SK-N-SH (cell line): Measurements from ENCODE around the gene BCAR1. TPM values are rescaled to one million over a fixed set of nuclear protein-coding genes. Genes with fewer than 3 reads are reported as not detected.
"Not testable (repeated sequence)": the region's sequence is repeated elsewhere in the genome, so short reads cannot be mapped to it uniquely, and the experiment has no call there.

Experiments
- CTCF ChIA-PET: fragments of 300-600, 350-600 bp; formaldehyde crosslinking; extraction: SDS; loops from one replicate; lab custom pipeline; 2021; lab: Yijun Ruan, JAX
- POLR2A ChIA-PET: fragments of 350-600 bp; sonication (Branson Sonifier 250); formaldehyde crosslinking; extraction: SDS; loops from one replicate; lab custom pipeline; 2020; ENCODE audit warnings: antibody characterized with exemption, inconsistent platforms; lab: Yijun Ruan, JAX
- DNase-seq: peaks from one replicate; pipeline ENCODE4 v3.0.0; 2012
- H2AFZ ChIP-seq: fragments of 200-600 bp; sonication (generic); 2 replicates; pipeline ENCODE4 v1.8.1; 2016; ENCODE audit warnings: antibody characterized with exemption, mild to moderate bottlenecking, low read depth
- H3F3A ChIP-seq: fragments of 200-600 bp; sonication (generic); replicated peaks from 2 replicates; pipeline ENCODE3; 2016; ENCODE audit warnings: antibody characterized with exemption, mild to moderate bottlenecking; ENCODE audit not compliant: insufficient read depth
- H3K27ac ChIP-seq, 2 experiments: fragments of 200-500 bp in 1 of 2; fragments of 200-600 bp in 1 of 2; sonication (Bioruptor generic) in 1 of 2; sonication (generic), shearing (Covaris generic) in 1 of 2; 2 replicates each; pipeline versions ENCODE4 v1.5.1 to v1.6.1; 2014 to 2016; ENCODE audit warnings: low read depth in 2 of 2, inconsistent platforms in 1 of 2, low read length in 1 of 2, mild to moderate bottlenecking in 1 of 2, mixed read lengths in 1 of 2
- H3K27me3 ChIP-seq: fragments of 200-600 bp; sonication (generic), shearing (Covaris generic); 2 replicates; pipeline ENCODE4 v1.6.1; 2016; ENCODE audit warnings: mixed run types; ENCODE audit not compliant: insufficient read depth
- H3K36me3 ChIP-seq, 2 experiments: fragments of 200-500 bp in 1 of 2; fragments of 200-600 bp in 1 of 2; sonication (Bioruptor generic) in 1 of 2; sonication (generic) in 1 of 2; replicated peaks in 1 of 2; 2 replicates each; pipeline versions ENCODE3 to v1.5.1; 2014 to 2016; ENCODE audit warnings: low read length in 1 of 2, mild to moderate bottlenecking in 1 of 2; ENCODE audit not compliant: insufficient read depth in 2 of 2, control insufficient read depth in 1 of 2
- H3K4me1 ChIP-seq, 2 experiments: fragments of 200-500 bp in 1 of 2; fragments of 200-600 bp in 1 of 2; sonication (Bioruptor generic) in 1 of 2; sonication (generic), shearing (Covaris generic) in 1 of 2; 2 replicates each; pipeline versions ENCODE4 v1.5.1 to v1.6.1; 2014 to 2016; ENCODE audit warnings: low read depth in 1 of 2, low read length in 1 of 2, mixed run types in 1 of 2; ENCODE audit not compliant: insufficient read depth in 2 of 2, control insufficient read depth in 1 of 2
- H3K4me2 ChIP-seq: fragments of 200-600 bp; sonication (generic), shearing (Covaris generic); 2 replicates; pipeline ENCODE4 v1.6.1; 2017; ENCODE audit warnings: mixed run types
- H3K4me3 ChIP-seq, 2 experiments: fragments of 200-500 bp in 1 of 2; fragments of 200-600 bp in 1 of 2; sonication (Bioruptor generic) in 1 of 2; sonication (generic), shearing (Covaris generic) in 1 of 2; 2 replicates each; pipeline versions ENCODE4 v1.5.1 to v1.8.1; 2014 to 2016; ENCODE audit warnings: low read depth in 2 of 2, inconsistent platforms in 1 of 2, low read length in 1 of 2, mild to moderate bottlenecking in 1 of 2, mixed read lengths in 1 of 2, moderate library complexity in 1 of 2
- H3K79me2 ChIP-seq: fragments of 200-600 bp; sonication (generic); 2 replicates; pipeline ENCODE4 v1.8.1; 2017; ENCODE audit warnings: mild to moderate bottlenecking; ENCODE audit not compliant: insufficient read depth
- H3K9ac ChIP-seq: fragments of 200-600 bp; sonication (generic); 2 replicates; pipeline ENCODE4 v1.6.1; 2017; ENCODE audit warnings: mixed run types
- H3K9me2 ChIP-seq: fragments of 200-600 bp; sonication (generic); 2 replicates; pipeline ENCODE4 v1.6.1; 2017; ENCODE audit warnings: mixed run types
- H3K9me3 ChIP-seq: fragments of 200-600 bp; sonication (generic); 2 replicates; pipeline ENCODE4 v1.6.1; 2017; ENCODE audit warnings: mixed run types, mild to moderate bottlenecking, moderate library complexity
- H4K20me1 ChIP-seq: fragments of 200-600 bp; sonication (generic); 2 replicates; pipeline ENCODE4 v1.6.1; 2017; ENCODE audit warnings: mild to moderate bottlenecking, mixed run types; ENCODE audit not compliant: insufficient read depth
- CHD2 ChIP-seq: fragments of 150-350 bp; IDR thresholded peaks from 2 replicates; pipeline ENCODE4 v1.6.1; 2018; ENCODE audit warnings: low read length; ENCODE audit not compliant: partially characterized antibody
- ELF1 ChIP-seq: IDR thresholded peaks from 2 replicates; pipeline ENCODE4 v1.4.0; 2012
- EP300 ChIP-seq, 2 experiments: IDR thresholded peaks; 2 replicates each; pipeline versions ENCODE4 v1.4.0 to v1.6.1; 2012; ENCODE audit warnings: borderline replicate concordance in 1 of 2, low read depth in 1 of 2, low read length in 1 of 2
- JUND ChIP-seq: IDR thresholded peaks from 2 replicates; pipeline ENCODE4 v1.4.0; 2012
- MEF2A ChIP-seq: IDR thresholded peaks from 2 replicates; pipeline ENCODE4 v1.4.0; 2012; ENCODE audit warnings: low read depth, borderline replicate concordance
- NRF1 ChIP-seq: IDR thresholded peaks from 2 replicates; pipeline ENCODE4 v1.6.1; 2012; ENCODE audit warnings: low read depth, mild to moderate bottlenecking, low read length
- PBX3 ChIP-seq: IDR thresholded peaks from 2 replicates; pipeline ENCODE4; 2012
- RAD21 ChIP-seq: IDR thresholded peaks from 2 replicates; pipeline ENCODE4 v1.6.1; 2012; ENCODE audit warnings: mild to moderate bottlenecking, low read length
- RCOR1 ChIP-seq: fragments of 150-350 bp; IDR thresholded peaks from 2 replicates; pipeline ENCODE4 v1.6.1; 2017; ENCODE audit warnings: antibody characterized with exemption, low read length
- RFX5 ChIP-seq: IDR thresholded peaks from 2 replicates; pipeline ENCODE4 v1.6.1; 2012; ENCODE audit warnings: mild to moderate bottlenecking, improper control_type of control experiment, low read length
- RXRA ChIP-seq: IDR thresholded peaks from 2 replicates; pipeline ENCODE4 v1.4.0; 2012; ENCODE audit warnings: low read depth, mild to moderate bottlenecking, borderline replicate concordance
- SIN3A ChIP-seq: IDR thresholded peaks from 2 replicates; pipeline ENCODE4 v1.6.1; 2012; ENCODE audit warnings: low read depth, mild to moderate bottlenecking, low read length, moderate library complexity, borderline replicate concordance
- TEAD4 ChIP-seq: IDR thresholded peaks from 2 replicates; pipeline ENCODE4 v1.4.0; 2012; ENCODE audit warnings: mild to moderate bottlenecking, borderline replicate concordance; ENCODE audit not compliant: insufficient read depth
- YY1 ChIP-seq: IDR thresholded peaks from 2 replicates; pipeline ENCODE4 v1.4.0; 2012; ENCODE audit warnings: low read depth, mild to moderate bottlenecking
- WGBS: methylation state at CpG from one replicate; pipeline ENCODE4 v1.1.6; 2017; ENCODE audit warnings: low lambda C conversion rate; 5-methylcytosine and 5-hydroxymethylcytosine counted together
- polyA plus RNA-seq, 3 experiments: library from polyadenylated mRNA; depleted of rRNA; stranded (reverse); fragments of >200 nt; gene quantifications; 2 replicates each; pipeline ENCODE4 v1.2.3, GENCODE V29; 2012
- TF ChIP-seq, protein P1 (sequence below): IDR thresholded peaks from 2 replicates; pipeline ENCODE4 v1.4.0; 2012; ENCODE audit warnings: low read depth, borderline replicate concordance

The BCAR1 gene
- polyA plus RNA-seq, 1 of the 3 experiments (the other 2 are of a cell fraction): 45.1 TPM

DNA sequence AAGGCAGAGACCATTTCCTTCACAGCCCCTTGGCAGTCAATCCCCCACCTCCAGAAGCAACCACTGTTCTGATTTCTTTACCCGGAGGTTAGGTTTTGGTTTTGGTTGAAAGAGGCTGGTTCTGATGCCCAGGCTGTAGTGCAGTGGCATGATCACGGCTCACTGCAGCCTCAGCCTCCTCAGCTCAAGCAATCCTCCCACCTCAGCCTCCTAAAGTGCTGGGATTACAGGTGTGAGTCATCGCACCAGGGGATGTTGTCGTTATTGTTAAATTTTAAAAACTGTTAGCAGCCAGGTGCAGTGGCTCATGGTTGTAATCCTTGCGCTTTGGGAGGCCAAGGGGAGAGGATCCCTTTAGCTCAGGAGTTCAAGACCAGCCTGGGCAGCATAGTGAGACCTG, 41.5 kb downstream of the BCAR1 start:
- Histone ChIP-seq H3K36me3 (no peaks in the 10 kb centered on the region), H3K4me1 (no peaks in the 10 kb centered on the region), H3K9me3 (no peaks in the 10 kb centered on the region), H3K27ac (no peak overlapping the region), H3K79me2 (no peaks in the 10 kb centered on the region), H2AFZ (no peak overlapping the region), H4K20me1 (no peaks in the 10 kb centered on the region), H3K4me3 (no peak overlapping the region), H3K27me3 (no peaks in the 10 kb centered on the region), H3F3A (no peaks in the 10 kb centered on the region), H3K9me2 (no peaks in the 10 kb centered on the region), H3K4me2 (no peak overlapping the region), H3K9ac (no peak overlapping the region)
- WGBS: 69% methylated on average over 5 of the region's 5 CpGs
- no peak for TF ChIP-seq PBX3
- TF ChIP-seq RXRA: no peak
- no peak for TF ChIP-seq EP300 (IDR thresholded peaks at IDR 0.05; ENCODE audit: borderline replicate concordance in 1 of 2, low read depth in 1 of 2, low read length in 1 of 2)
- TF ChIP-seq, protein P1, sequence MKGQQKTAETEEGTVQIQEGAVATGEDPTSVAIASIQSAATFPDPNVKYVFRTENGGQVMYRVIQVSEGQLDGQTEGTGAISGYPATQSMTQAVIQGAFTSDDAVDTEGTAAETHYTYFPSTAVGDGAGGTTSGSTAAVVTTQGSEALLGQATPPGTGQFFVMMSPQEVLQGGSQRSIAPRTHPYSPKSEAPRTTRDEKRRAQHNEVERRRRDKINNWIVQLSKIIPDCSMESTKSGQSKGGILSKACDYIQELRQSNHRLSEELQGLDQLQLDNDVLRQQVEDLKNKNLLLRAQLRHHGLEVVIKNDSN: no peak
- no peak for TF ChIP-seq ELF1
- TF ChIP-seq SIN3A: no peak
- no peak for TF ChIP-seq NRF1
- no peak for TF ChIP-seq TEAD4
- TF ChIP-seq RCOR1: no peak
- TF ChIP-seq YY1: no peak
- TF ChIP-seq CHD2: no peak
- no peak for TF ChIP-seq RFX5
- TF ChIP-seq RAD21: no peak
- no peak for TF ChIP-seq JUND
- no peak for TF ChIP-seq MEF2A
- ChIA-PET POLR2A (no interaction called here), CTCF (interaction anchor here (0.9 to 1.7 kb wide), 6 partner anchors 11 to 308 kb away, joined by 3 to 4 read pairs (median 3); no protein-coding TSS in a partner anchor)
- no peak for DNase-seq

DNA sequence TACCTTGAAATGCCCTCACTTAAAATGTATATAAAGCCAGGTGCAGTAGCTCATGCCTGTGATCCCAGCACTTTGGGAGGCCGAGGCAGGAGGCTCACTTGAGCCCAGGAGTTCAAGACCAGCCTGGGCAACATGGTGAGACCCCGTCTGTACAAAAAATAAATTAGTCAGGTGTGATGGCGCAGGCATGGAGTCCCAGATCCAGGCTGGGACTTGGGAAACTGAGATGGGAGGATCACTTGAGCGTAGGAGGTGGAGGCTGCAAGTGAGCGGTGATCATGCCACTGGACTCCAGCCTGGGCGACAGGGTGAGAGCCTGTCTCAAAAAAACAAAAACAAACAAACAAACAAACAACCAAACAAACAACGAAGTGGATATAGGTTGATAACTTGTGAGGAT, 41.9 kb downstream of the BCAR1 start:
- H3K9me2 ChIP-seq, H3K4me2 ChIP-seq, H2AFZ ChIP-seq, POLR2A ChIA-PET, H3K36me3 ChIP-seq, H3K27ac ChIP-seq, H3K4me1 ChIP-seq, H3K4me3 ChIP-seq, H3K27me3 ChIP-seq, H3F3A ChIP-seq, H3K9me3 ChIP-seq, H4K20me1 ChIP-seq, H3K9ac ChIP-seq, H3K79me2 ChIP-seq, DNase-seq: not testable (repeated sequence)
- CTCF ChIA-PET: interaction anchor here (0.9 to 1.7 kb wide), 7 partner anchors 10 to 308 kb away, joined by 3 to 11 read pairs (median 3); no protein-coding TSS in a partner anchor
- WGBS: 76% methylated on average over 7 of the region's 7 CpGs
